HEK293 (cell line): ENCODE data around the gene MCAT.

Source experiments
- ATF2 ChIP-seq: fragments of 450-650 bp; formaldehyde crosslinking; IDR thresholded peaks from 2 replicates; pipeline ENCODE4 v1.5.1; 2016; ENCODE audit warnings: missing biosample characterization, missing genetic modification characterization, low read depth
- KLF1 ChIP-seq: fragments of 450-650 bp; formaldehyde crosslinking; IDR thresholded peaks from 2 replicates; pipeline ENCODE4 v1.5.1; 2016; ENCODE audit warnings: missing biosample characterization, missing genetic modification characterization
- SP3 ChIP-seq: fragments of 450-650 bp; formaldehyde crosslinking; IDR thresholded peaks from 2 replicates; pipeline ENCODE4 v1.5.1; 2016; ENCODE audit warnings: missing biosample characterization, missing genetic modification characterization
- YY1 ChIP-seq: fragments of 450-650 bp; formaldehyde crosslinking; IDR thresholded peaks from 2 replicates; pipeline ENCODE4 v1.5.1; 2018; ENCODE audit warnings: missing biosample characterization, missing genetic modification characterization
- ZBTB44 ChIP-seq: fragments of 450-650 bp; IDR thresholded peaks from 2 replicates; pipeline ENCODE4 v1.5.1; 2018; ENCODE audit warnings: missing biosample characterization, mild to moderate bottlenecking, missing genetic modification characterization
- ZFP41 ChIP-seq: fragments of 450-650 bp; formaldehyde crosslinking; IDR thresholded peaks from 2 replicates; pipeline ENCODE4 v1.5.1; 2016; ENCODE audit warnings: missing biosample characterization, missing genetic modification characterization, borderline replicate concordance
- ZNF140 ChIP-seq: fragments of 450-650 bp; formaldehyde crosslinking; IDR thresholded peaks from 2 replicates; pipeline ENCODE4 v1.5.1; 2016; ENCODE audit warnings: missing biosample characterization, missing genetic modification characterization
- ZNF335 ChIP-seq: fragments of 450-650 bp; formaldehyde crosslinking; conservative IDR thresholded peaks from 2 replicates; pipeline ENCODE4 v1.5.1; 2016; ENCODE audit warnings: missing biosample characterization, missing genetic modification characterization
- ZNF777 ChIP-seq: fragments of 450-650 bp; formaldehyde crosslinking; IDR thresholded peaks from 2 replicates; pipeline ENCODE4 v1.5.1; 2017; ENCODE audit warnings: missing biosample characterization, missing genetic modification characterization, borderline replicate concordance
- TF ChIP-seq, protein P1 (sequence below): fragments of 450-650 bp; formaldehyde crosslinking; IDR thresholded peaks from 2 replicates; pipeline ENCODE4 v1.5.1; 2016; ENCODE audit warnings: missing biosample characterization, missing genetic modification characterization
- TF ChIP-seq, protein P2 (sequence below): fragments of 450-650 bp; formaldehyde crosslinking; IDR thresholded peaks from 2 replicates; pipeline ENCODE4 v1.5.1; 2017; ENCODE audit warnings: missing biosample characterization, missing genetic modification characterization
- TF ChIP-seq, protein P3 (sequence below): fragments of 450-650 bp; formaldehyde crosslinking; IDR thresholded peaks from 2 replicates; pipeline ENCODE4 v1.5.1; 2016; ENCODE audit warnings: missing biosample characterization, missing genetic modification characterization

DNA sequence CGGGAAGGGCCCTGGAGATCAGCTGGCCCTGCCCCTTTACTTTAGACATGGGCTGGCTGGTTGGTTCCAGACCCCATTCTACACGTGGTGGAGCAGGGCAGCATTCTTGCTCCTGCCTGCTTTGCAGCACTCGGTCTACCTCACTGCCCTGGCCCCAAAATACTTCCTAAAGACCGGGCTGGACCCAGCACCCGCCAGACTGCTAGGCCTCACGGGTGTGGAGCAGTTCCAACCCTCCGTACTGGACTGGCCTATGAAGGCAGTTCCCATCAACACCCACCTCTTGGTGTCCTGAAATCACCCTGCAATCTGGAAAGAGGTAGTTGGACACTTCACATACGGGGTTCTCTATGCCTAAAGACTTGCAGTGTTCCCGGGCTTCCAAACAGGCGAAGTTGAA is 6.4 kb downstream of the MCAT start:
- TF ChIP-seq, protein P1, sequence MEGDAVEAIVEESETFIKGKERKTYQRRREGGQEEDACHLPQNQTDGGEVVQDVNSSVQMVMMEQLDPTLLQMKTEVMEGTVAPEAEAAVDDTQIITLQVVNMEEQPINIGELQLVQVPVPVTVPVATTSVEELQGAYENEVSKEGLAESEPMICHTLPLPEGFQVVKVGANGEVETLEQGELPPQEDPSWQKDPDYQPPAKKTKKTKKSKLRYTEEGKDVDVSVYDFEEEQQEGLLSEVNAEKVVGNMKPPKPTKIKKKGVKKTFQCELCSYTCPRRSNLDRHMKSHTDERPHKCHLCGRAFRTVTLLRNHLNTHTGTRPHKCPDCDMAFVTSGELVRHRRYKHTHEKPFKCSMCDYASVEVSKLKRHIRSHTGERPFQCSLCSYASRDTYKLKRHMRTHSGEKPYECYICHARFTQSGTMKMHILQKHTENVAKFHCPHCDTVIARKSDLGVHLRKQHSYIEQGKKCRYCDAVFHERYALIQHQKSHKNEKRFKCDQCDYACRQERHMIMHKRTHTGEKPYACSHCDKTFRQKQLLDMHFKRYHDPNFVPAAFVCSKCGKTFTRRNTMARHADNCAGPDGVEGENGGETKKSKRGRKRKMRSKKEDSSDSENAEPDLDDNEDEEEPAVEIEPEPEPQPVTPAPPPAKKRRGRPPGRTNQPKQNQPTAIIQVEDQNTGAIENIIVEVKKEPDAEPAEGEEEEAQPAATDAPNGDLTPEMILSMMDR (tag by site-specific recombination): no peak
- TF ChIP-seq ATF2 (no peak), ZNF777 (no peak), YY1 (tag by site-specific recombination) (no peak), ZFP41 (tag by site-specific recombination) (no peak), KLF1 (tag by site-specific recombination) (no peak), ZNF140 (tag by site-specific recombination) (no peak), SP3 (tag by site-specific recombination) (no peak), ZNF335 (tag by site-specific recombination) (no peak), ZBTB44 (tag by site-specific recombination) (no peak)
- TF ChIP-seq, protein P2, sequence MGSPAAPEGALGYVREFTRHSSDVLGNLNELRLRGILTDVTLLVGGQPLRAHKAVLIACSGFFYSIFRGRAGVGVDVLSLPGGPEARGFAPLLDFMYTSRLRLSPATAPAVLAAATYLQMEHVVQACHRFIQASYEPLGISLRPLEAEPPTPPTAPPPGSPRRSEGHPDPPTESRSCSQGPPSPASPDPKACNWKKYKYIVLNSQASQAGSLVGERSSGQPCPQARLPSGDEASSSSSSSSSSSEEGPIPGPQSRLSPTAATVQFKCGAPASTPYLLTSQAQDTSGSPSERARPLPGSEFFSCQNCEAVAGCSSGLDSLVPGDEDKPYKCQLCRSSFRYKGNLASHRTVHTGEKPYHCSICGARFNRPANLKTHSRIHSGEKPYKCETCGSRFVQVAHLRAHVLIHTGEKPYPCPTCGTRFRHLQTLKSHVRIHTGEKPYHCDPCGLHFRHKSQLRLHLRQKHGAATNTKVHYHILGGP (tag by site-specific recombination): no peak
- TF ChIP-seq, protein P3, sequence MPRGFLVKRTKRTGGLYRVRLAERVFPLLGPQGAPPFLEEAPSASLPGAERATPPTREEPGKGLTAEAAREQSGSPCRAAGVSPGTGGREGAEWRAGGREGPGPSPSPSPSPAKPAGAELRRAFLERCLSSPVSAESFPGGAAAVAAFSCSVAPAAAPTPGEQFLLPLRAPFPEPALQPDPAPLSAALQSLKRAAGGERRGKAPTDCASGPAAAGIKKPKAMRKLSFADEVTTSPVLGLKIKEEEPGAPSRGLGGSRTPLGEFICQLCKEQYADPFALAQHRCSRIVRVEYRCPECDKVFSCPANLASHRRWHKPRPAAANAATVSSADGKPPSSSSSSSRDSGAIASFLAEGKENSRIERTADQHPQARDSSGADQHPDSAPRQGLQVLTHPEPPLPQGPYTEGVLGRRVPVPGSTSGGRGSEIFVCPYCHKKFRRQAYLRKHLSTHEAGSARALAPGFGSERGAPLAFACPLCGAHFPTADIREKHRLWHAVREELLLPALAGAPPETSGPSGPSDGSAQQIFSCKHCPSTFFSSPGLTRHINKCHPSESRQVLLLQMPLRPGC (tag by site-specific recombination): no peak
